ENCODE data around the gene ADARB1. TPM values are rescaled to one million over a fixed set of nuclear protein-coding genes. Genes with fewer than 3 reads are reported as not detected.

ADARB1 gene
- total and polyA plus RNA-seq, 4 donors, result 54.7 to 224 (median 90.6) TPM

- H3K4me1 ChIP-seq (ENCODE audit: control insufficient read depth in 1 of 2, insufficient read depth in 2 of 2, low read length in 2 of 2), result no peaks in the 10 kb centered on the region
- no peak overlapping the region for H3K27ac ChIP-seq (ENCODE audit: low read depth in 1 of 2, low read length in 2 of 2)
- no peaks in the 10 kb centered on the region for H3K36me3 ChIP-seq (ENCODE audit: control insufficient read depth in 1 of 2, insufficient read depth in 2 of 2, low read length in 1 of 2)
- intact Hi-C loops (cut with DNase I), result loop anchor here in 1 of 2 donors (5.0 to 10.0 kb wide), 2 partner anchors 58 to 136 kb away; partner anchors contain the start of gene POFUT2
- no peaks in the 10 kb centered on the region for H3K9me3 ChIP-seq (ENCODE audit: control insufficient read depth, low read length)
- ATAC-seq (ENCODE audit: low FRiP score) (no peak), DNase-seq (peak in 1 of 2 donors; percentile 39)
- H3K27me3 ChIP-seq (ENCODE audit: control insufficient read depth in 1 of 2, insufficient read depth in 2 of 2, low read length in 1 of 2), result no peaks in the 10 kb centered on the region
- WGBS, 2 donors, result 74% methylated on average over 5 of the region's 5 CpGs
- H3K4me3 ChIP-seq (ENCODE audit: low read length in 2 of 2), result no peak overlapping the region
Observed at GRCh38 chr21:45149021-45149420, 74.6 kb downstream of the ADARB1 start.

GRCh38 chr21:45150638-45151131, 76.3 kb downstream of the ADARB1 start:
- 82 to 86% methylated on average over 6 of the region's 6 CpGs for WGBS, 2 donors
- no peak for DNase-seq
- intact Hi-C loops (cut with DNase I), result no loop called here

GRCh38 chr21:45151445-45152160, 77.2 kb downstream of the ADARB1 start:
- Histone ChIP-seq H3K27me3 (ENCODE audit: control insufficient read depth in 1 of 2, insufficient read depth in 2 of 2, low read length in 1 of 2) (no peaks in the 10 kb centered on the region), H3K4me3 (ENCODE audit: low read length in 2 of 2) (no peak overlapping the region), H3K27ac (ENCODE audit: low read depth in 1 of 2, low read length in 2 of 2) (no peak overlapping the region), H3K4me1 (ENCODE audit: control insufficient read depth in 1 of 2, insufficient read depth in 2 of 2, low read length in 2 of 2) (no peaks in the 10 kb centered on the region), H3K36me3 (ENCODE audit: control insufficient read depth in 1 of 2, insufficient read depth in 2 of 2, low read length in 1 of 2) (no peaks in the 10 kb centered on the region), H3K9me3 (ENCODE audit: control insufficient read depth, low read length) (no peaks in the 10 kb centered on the region)
- DNase-seq (peak; percentile 39 to 57), ATAC-seq (ENCODE audit: low FRiP score) (no peak)
- WGBS, 2 donors, result 50 to 58% methylated on average over 10 of the region's 10 CpGs
- intact Hi-C loops (cut with DNase I), result no loop called here

More at GRCh38 chr21:45150638-45151131, 76.3 kb downstream of the ADARB1 start:
- no peaks in the 10 kb centered on the region for H3K36me3 ChIP-seq (ENCODE audit: control insufficient read depth in 1 of 2, insufficient read depth in 2 of 2, low read length in 1 of 2)
- no peaks in the 10 kb centered on the region for H3K27me3 ChIP-seq (ENCODE audit: control insufficient read depth in 1 of 2, insufficient read depth in 2 of 2, low read length in 1 of 2)
- H3K4me3 ChIP-seq (ENCODE audit: low read length in 2 of 2), result no peak overlapping the region
- H3K9me3 ChIP-seq (ENCODE audit: control insufficient read depth, low read length), result no peaks in the 10 kb centered on the region
- no peaks in the 10 kb centered on the region for H3K4me1 ChIP-seq (ENCODE audit: control insufficient read depth in 1 of 2, insufficient read depth in 2 of 2, low read length in 2 of 2)
- no peak overlapping the region for H3K27ac ChIP-seq (ENCODE audit: low read depth in 1 of 2, low read length in 2 of 2)
- ATAC-seq (ENCODE audit: low FRiP score), result no peak

- DNase-seq (peak; percentile 76 to 83), ATAC-seq (ENCODE audit: low FRiP score) (peak; percentile 62)
- Histone ChIP-seq H3K4me1 (ENCODE audit: control insufficient read depth in 1 of 2, insufficient read depth in 2 of 2, low read length in 2 of 2) (no peaks in the 10 kb centered on the region), H3K9me3 (ENCODE audit: control insufficient read depth, low read length) (no peaks in the 10 kb centered on the region), H3K36me3 (ENCODE audit: control insufficient read depth in 1 of 2, insufficient read depth in 2 of 2, low read length in 1 of 2) (no peaks in the 10 kb centered on the region), H3K27ac (ENCODE audit: low read depth in 1 of 2, low read length in 2 of 2) (no peak overlapping the region), H3K4me3 (ENCODE audit: low read length in 2 of 2) (no peak overlapping the region), H3K27me3 (ENCODE audit: control insufficient read depth in 1 of 2, insufficient read depth in 2 of 2, low read length in 1 of 2) (no peaks in the 10 kb centered on the region)
- intact Hi-C loops (cut with DNase I), result no loop called here
- WGBS, 2 donors, result 46 to 54% methylated on average over 24 of the region's 24 CpGs
Observed at GRCh38 chr21:45152265-45152746, 77.9 kb downstream of the ADARB1 start.

- Histone ChIP-seq H3K9me3 (ENCODE audit: control insufficient read depth, low read length) (no peaks in the 10 kb centered on the region), H3K4me1 (ENCODE audit: control insufficient read depth in 1 of 2, insufficient read depth in 2 of 2, low read length in 2 of 2) (no peaks in the 10 kb centered on the region), H3K36me3 (ENCODE audit: control insufficient read depth in 1 of 2, insufficient read depth in 2 of 2, low read length in 1 of 2) (no peaks in the 10 kb centered on the region), H3K4me3 (ENCODE audit: low read length in 2 of 2) (no peak overlapping the region), H3K27ac (ENCODE audit: low read depth in 1 of 2, low read length in 2 of 2) (peak overlapping the region in 1 of 2 donors; percentile 23), H3K27me3 (ENCODE audit: control insufficient read depth in 1 of 2, insufficient read depth in 2 of 2, low read length in 1 of 2) (no peaks in the 10 kb centered on the region)
- 52 to 58% methylated on average over 11 of the region's 11 CpGs for WGBS, 2 donors
- intact Hi-C loops (cut with DNase I), result no loop called here
- DNase-seq (peak; percentile 36 to 61), ATAC-seq (ENCODE audit: low FRiP score) (no peak)
Observed at GRCh38 chr21:45153358-45154318, 79.3 kb downstream of the ADARB1 start.

- Histone ChIP-seq H3K9me3 (ENCODE audit: control insufficient read depth, low read length) (no peaks in the 10 kb centered on the region), H3K4me1 (ENCODE audit: control insufficient read depth in 1 of 2, insufficient read depth in 2 of 2, low read length in 2 of 2) (no peaks in the 10 kb centered on the region), H3K36me3 (ENCODE audit: control insufficient read depth in 1 of 2, insufficient read depth in 2 of 2, low read length in 1 of 2) (no peaks in the 10 kb centered on the region), H3K27ac (ENCODE audit: low read depth in 1 of 2, low read length in 2 of 2) (no peak overlapping the region), H3K4me3 (ENCODE audit: low read length in 2 of 2) (no peak overlapping the region), H3K27me3 (ENCODE audit: control insufficient read depth in 1 of 2, insufficient read depth in 2 of 2, low read length in 1 of 2) (no peaks in the 10 kb centered on the region)
- peak; percentile 75 for ATAC-seq (ENCODE audit: low FRiP score)
- intact Hi-C loops (cut with DNase I), result no loop called here
- WGBS, 2 donors, result 55 to 61% methylated on average over 9 of the region's 9 CpGs
- peak; percentile 50 to 72 for DNase-seq
Observed at GRCh38 chr21:45154511-45155508, 80.4 kb downstream of the ADARB1 start.

GRCh38 chr21:45155910-45156309, 81.5 kb downstream of the ADARB1 start:
- Histone ChIP-seq H3K9me3 (ENCODE audit: control insufficient read depth, low read length) (no peaks in the 10 kb centered on the region), H3K27ac (ENCODE audit: low read depth in 1 of 2, low read length in 2 of 2) (no peak overlapping the region), H3K27me3 (ENCODE audit: control insufficient read depth in 1 of 2, insufficient read depth in 2 of 2, low read length in 1 of 2) (no peaks in the 10 kb centered on the region), H3K4me3 (ENCODE audit: low read length in 2 of 2) (no peak overlapping the region), H3K36me3 (ENCODE audit: control insufficient read depth in 1 of 2, insufficient read depth in 2 of 2, low read length in 1 of 2) (peaks cover 0 to 3% of the 10 kb centered on the region in 2 donors), H3K4me1 (ENCODE audit: control insufficient read depth in 1 of 2, insufficient read depth in 2 of 2, low read length in 2 of 2) (no peaks in the 10 kb centered on the region)
- DNase-seq (peak in 1 of 2 donors; percentile 19), ATAC-seq (ENCODE audit: low FRiP score) (no peak)
- intact Hi-C loops (cut with DNase I), result no loop called here

GRCh38 chr21:45156459-45156858, 82.1 kb downstream of the ADARB1 start:
- 93 to 98% methylated on average over 3 of the region's 3 CpGs for WGBS, 2 donors
- no peak for DNase-seq
- no peak overlapping the region for H3K4me3 ChIP-seq (ENCODE audit: low read length in 2 of 2)

More at GRCh38 chr21:45156459-45156858, 82.1 kb downstream of the ADARB1 start:
- intact Hi-C loops (cut with DNase I), result no loop called here
- no peak for ATAC-seq (ENCODE audit: low FRiP score)
- no peaks in the 10 kb centered on the region for H3K4me1 ChIP-seq (ENCODE audit: control insufficient read depth in 1 of 2, insufficient read depth in 2 of 2, low read length in 2 of 2)
- H3K36me3 ChIP-seq (ENCODE audit: control insufficient read depth in 1 of 2, insufficient read depth in 2 of 2, low read length in 1 of 2), result peaks cover 0 to 3% of the 10 kb centered on the region in 2 donors
- H3K9me3 ChIP-seq (ENCODE audit: control insufficient read depth, low read length), result no peaks in the 10 kb centered on the region
- H3K27me3 ChIP-seq (ENCODE audit: control insufficient read depth in 1 of 2, insufficient read depth in 2 of 2, low read length in 1 of 2), result no peaks in the 10 kb centered on the region
- H3K27ac ChIP-seq (ENCODE audit: low read depth in 1 of 2, low read length in 2 of 2), result no peak overlapping the region
